Body of pancreas (tissue), 4 donors: ENCODE measurements around the gene TGM2. TPM values are rescaled to one million over a fixed set of nuclear protein-coding genes. Genes with fewer than 3 reads are reported as not detected.

ENCODE experiments used
- ATAC-seq: fragments of 150-250 bp; one replicate; pipeline ENCODE4 v1.9.1; 2016
- DNase-seq, 4 donors: peaks; one replicate each; pipeline ENCODE4 v3.0.0-alpha.2; 2019
- H3K27ac ChIP-seq, 4 donors: fragments of 200-600 bp; sonication (generic); 1 replicate in 3 of 4; 2 replicates in 1 of 4; pipeline versions ENCODE4 v1.5.1 to v1.6.1; 2016 to 2019; ENCODE audit warnings: mild to moderate bottlenecking in 1 of 4, mixed read lengths in 1 of 4, moderate library complexity in 1 of 4
- H3K27me3 ChIP-seq, 2 donors: fragments of 200-600 bp; sonication (generic); one replicate each; pipeline ENCODE4 v1.6.0; 2016; ENCODE audit warnings: mild to moderate bottlenecking in 1 of 2
- H3K36me3 ChIP-seq, 2 donors: fragments of 200-600 bp; sonication (generic); replicated peaks in 1 of 2; 2 replicates each; pipeline ENCODE4 v1.5.1; 2016; ENCODE audit warnings: low read depth in 2 of 2; ENCODE audit not compliant: insufficient read depth in 1 of 2
- H3K4me1 ChIP-seq: fragments of 200-600 bp; sonication (generic); one replicate; pipeline ENCODE4 v1.6.0; 2016
- H3K4me3 ChIP-seq, 2 donors: fragments of 200-600 bp; sonication (generic); 1 replicate in 1 of 2; 2 replicates in 1 of 2; pipeline ENCODE4 v1.5.1; 2016 to 2019
- H3K9me3 ChIP-seq, 3 donors: fragments of 200-600 bp; sonication (generic); 1 replicate in 2 of 3; 2 replicates in 1 of 3; pipeline ENCODE4 v1.5.1; 2016
- CTCF ChIP-seq, 7 experiments: fragments of 450-650 bp in 4 of 7; fragments of 200-600 bp in 3 of 7; sonication (generic) in 3 of 7; IDR thresholded peaks; one replicate each; pipeline ENCODE4 v1.5.1; 2016 to 2019; ENCODE audit warnings: antibody characterized with exemption in 7 of 7
- POLR2A ChIP-seq, 3 donors: fragments of 450-650 bp; IDR thresholded peaks; one replicate each; pipeline ENCODE4 v1.6.1; 2016; ENCODE audit warnings: antibody characterized with exemption in 3 of 3, mild to moderate bottlenecking in 2 of 3
- WGBS, 2 donors: methylation state at CpG; one replicate each; pipeline ENCODE4 v1.1.5; 2017; 5-methylcytosine and 5-hydroxymethylcytosine counted together
- intact Hi-C: fragments of 100-400 bp; cut with DNase I; formaldehyde crosslinking; loops from one replicate; pipeline ENCODE4 v1.15.1; 2023
- total RNA-seq, 2 donors: library from RNA; depleted of rRNA; stranded (reverse); fragments of >200 nt; gene quantifications; one replicate each; pipeline ENCODE4 v1.1.0, GENCODE V29; 2016

TGM2 gene
- total RNA-seq, 2 donors from 2014 or later: 17.1 to 27.5 TPM

- Histone ChIP-seq H3K9me3 (no peaks in the 10 kb centered on the region), H3K27me3 (no peaks in the 10 kb centered on the region), H3K36me3 (no peaks in the 10 kb centered on the region), H3K27ac (no peak overlapping the region), H3K4me3 (no peak overlapping the region), H3K4me1 (peaks cover 10% of the 10 kb centered on the region)
- 88 to 94% methylated on average over 6 of the region's 6 CpGs for WGBS, 2 donors
- no peak for ATAC-seq
- no peak for DNase-seq
- intact Hi-C loops: no loop called here
- TF ChIP-seq POLR2A (IDR thresholded peaks at IDR 0.05) (no peak), CTCF (IDR thresholded peaks at IDR 0.05) (no peak)
Observed at GRCh38 chr20:38119446-38119845, 45.6 kb downstream of the TGM2 start.

DNA sequence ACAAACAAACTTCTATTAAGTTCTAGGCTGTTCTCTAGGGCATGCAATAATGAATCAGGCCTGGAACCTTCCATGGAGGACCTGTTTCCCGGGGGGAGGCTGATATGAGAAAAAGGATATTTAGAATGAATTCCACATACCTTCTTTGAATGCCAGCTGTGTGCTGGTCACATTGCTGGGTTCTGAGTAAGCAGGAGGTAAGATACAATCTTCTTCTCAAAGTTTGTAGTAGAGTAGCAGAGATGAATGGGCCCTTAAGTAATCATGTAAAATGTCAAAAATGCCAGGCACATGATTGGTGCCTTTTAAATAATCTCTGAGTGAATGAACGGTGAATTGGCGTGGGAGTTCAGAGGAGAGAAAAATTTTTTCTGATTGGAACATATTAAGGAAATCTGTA, 47.4 kb downstream of the TGM2 start:
- WGBS, 2 donors: 74 to 79% methylated on average over 3 of the region's 3 CpGs
- TF ChIP-seq CTCF (IDR thresholded peaks at IDR 0.05): no peak
- TF ChIP-seq POLR2A (IDR thresholded peaks at IDR 0.05): no peak
- peaks cover 2% of the 10 kb centered on the region for H3K4me1 ChIP-seq
- H3K9me3 ChIP-seq: no peaks in the 10 kb centered on the region
- no peak for DNase-seq
- no peaks in the 10 kb centered on the region for H3K27me3 ChIP-seq
- intact Hi-C loops: no loop called here
- no peak for ATAC-seq
- H3K36me3 ChIP-seq: no peaks in the 10 kb centered on the region
- H3K4me3 ChIP-seq: no peak overlapping the region
- H3K27ac ChIP-seq: no peak overlapping the region

- Histone ChIP-seq H3K4me3 (no peak overlapping the region), H3K9me3 (no peaks in the 10 kb centered on the region), H3K27me3 (no peaks in the 10 kb centered on the region), H3K36me3 (no peaks in the 10 kb centered on the region), H3K27ac (no peak overlapping the region), H3K4me1 (no peaks in the 10 kb centered on the region)
- ATAC-seq (no peak), DNase-seq (no peak)
- 82 to 95% methylated on average over 2 of the region's 2 CpGs for WGBS, 2 donors
- no peak for TF ChIP-seq CTCF (IDR thresholded peaks at IDR 0.05)
- no peak for TF ChIP-seq POLR2A (IDR thresholded peaks at IDR 0.05)
- intact Hi-C loops: no loop called here
Observed at GRCh38 chr20:38117205-38117604, 47.9 kb downstream of the TGM2 start.

DNA sequence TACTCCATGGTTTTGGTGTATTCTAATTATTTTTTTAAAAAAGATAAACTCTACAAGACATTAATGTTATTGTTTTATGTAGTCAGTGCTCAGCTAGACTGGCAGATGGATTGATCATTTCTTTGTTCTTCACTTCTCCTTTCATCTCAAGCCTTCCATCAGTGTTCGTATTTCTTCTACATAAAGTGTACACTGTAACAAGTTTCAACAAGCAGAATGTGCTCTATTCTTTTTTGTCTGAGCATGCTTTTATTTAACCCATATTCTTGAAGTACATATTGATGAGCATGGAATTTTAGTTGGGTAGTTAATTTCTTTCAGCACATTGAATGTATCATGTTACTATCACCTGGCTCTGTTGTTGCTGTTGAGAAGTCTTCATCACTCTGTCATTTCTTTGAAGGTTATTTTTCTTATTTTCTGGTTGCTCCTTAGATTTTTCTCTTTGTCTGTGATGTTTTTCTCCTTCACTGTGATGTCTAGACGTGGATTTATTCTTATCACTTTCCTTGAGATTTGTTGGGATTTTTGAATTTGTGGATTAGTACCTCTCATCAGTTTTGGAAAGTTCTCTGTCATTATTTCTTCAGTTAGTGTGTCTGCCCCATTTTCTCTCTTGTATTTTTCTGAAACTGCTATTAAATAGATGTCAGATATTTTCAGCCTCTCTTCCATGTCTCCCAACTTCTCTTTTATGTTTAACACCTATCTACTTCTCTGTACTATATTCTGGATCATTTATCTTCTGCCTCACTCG, 48.5 kb downstream of the TGM2 start:
- Histone ChIP-seq H3K4me1 (no peaks in the 10 kb centered on the region), H3K9me3 (no peaks in the 10 kb centered on the region), H3K4me3 (no peak overlapping the region), H3K36me3 (no peaks in the 10 kb centered on the region), H3K27me3 (no peaks in the 10 kb centered on the region), H3K27ac (no peak overlapping the region)
- WGBS, 2 donors: 47 to 65% methylated on average over 3 of the region's 3 CpGs
- DNase-seq: no peak
- no peak for TF ChIP-seq POLR2A (IDR thresholded peaks at IDR 0.05)
- TF ChIP-seq CTCF (IDR thresholded peaks at IDR 0.05): no peak
- no peak for ATAC-seq
- intact Hi-C loops: no loop called here

DNA sequence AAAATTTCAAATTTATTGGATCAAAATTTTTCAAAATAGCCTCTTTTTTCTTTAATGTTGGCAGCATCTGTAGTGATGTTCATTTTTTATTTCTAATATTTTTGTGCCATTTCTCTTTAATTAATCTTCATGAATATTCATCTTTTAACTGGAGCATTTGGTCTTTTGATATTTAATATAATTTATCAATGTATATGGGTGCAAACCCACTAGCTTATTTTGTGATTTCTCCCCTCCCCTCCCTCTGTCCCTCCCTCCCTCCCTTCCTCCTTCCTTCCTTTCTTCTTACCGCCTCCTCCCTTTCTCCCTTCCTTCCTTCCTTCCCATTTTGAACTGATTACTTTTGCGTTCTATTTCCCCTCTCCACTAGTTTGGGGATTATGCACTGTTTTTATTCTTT, 49.2 kb downstream of the TGM2 start:
- intact Hi-C loops: no loop called here
- Histone ChIP-seq H3K36me3 (no peaks in the 10 kb centered on the region), H3K9me3 (no peaks in the 10 kb centered on the region), H3K27me3 (no peaks in the 10 kb centered on the region), H3K4me3 (no peak overlapping the region), H3K27ac (no peak overlapping the region), H3K4me1 (no peaks in the 10 kb centered on the region)
- no peak for DNase-seq
- no peak for ATAC-seq
- 89 to 91% methylated on average over 1 to 2 of the region's 2 CpGs for WGBS, 2 donors
- TF ChIP-seq CTCF (IDR thresholded peaks at IDR 0.05) (no peak), POLR2A (IDR thresholded peaks at IDR 0.05) (no peak)
